CD14-positive monocyte (primary cell): Measurements from ENCODE around the gene CT47C1. TPM values are rescaled to one million over a fixed set of nuclear protein-coding genes. Genes with fewer than 3 reads are reported as not detected.

Experiments used
- DNase-seq, 3 donors: peaks; one replicate each; pipeline ENCODE4 v3.0.0-alpha.2; 2011 to 2022
- H2AFZ ChIP-seq: 2 replicates; pipeline ENCODE4 v1.6.0; 2012; ENCODE audit warnings: mild to moderate bottlenecking, low read depth, low read length, inconsistent platforms; ENCODE audit not compliant: insufficient read depth, poor library complexity, severe bottlenecking
- H3K27ac ChIP-seq, 2 donors: 1 replicate in 1 of 2; 2 replicates in 1 of 2; pipeline ENCODE4 v1.5.1; 2012 to 2013; ENCODE audit warnings: low read length in 2 of 2, control low read depth in 1 of 2, inconsistent platforms in 1 of 2, low read depth in 1 of 2, mild to moderate bottlenecking in 1 of 2
- H3K27me3 ChIP-seq, 2 donors: one replicate each; pipeline versions ENCODE4 v1.6.0 to v1.6.1; 2011 to 2013; ENCODE audit warnings: low read length in 2 of 2; ENCODE audit not compliant: control insufficient read depth in 2 of 2, insufficient read depth in 2 of 2
- H3K36me3 ChIP-seq, 2 donors: replicated peaks in 1 of 2; 1 replicate in 1 of 2; 2 replicates in 1 of 2; pipeline versions ENCODE4 v1.5.1 to v1.6.1; 2012 to 2013; ENCODE audit warnings: low read length in 2 of 2, control low read depth in 1 of 2, inconsistent platforms in 1 of 2, mild to moderate bottlenecking in 1 of 2; ENCODE audit not compliant: insufficient read depth in 2 of 2, control insufficient read depth in 1 of 2
- H3K4me1 ChIP-seq, 2 donors: 1 replicate in 1 of 2; 2 replicates in 1 of 2; pipeline versions ENCODE4 v1.5.1 to v1.6.1; 2012 to 2013; ENCODE audit warnings: low read length in 2 of 2, control low read depth in 1 of 2, inconsistent platforms in 1 of 2, mild to moderate bottlenecking in 1 of 2, moderate library complexity in 1 of 2; ENCODE audit not compliant: insufficient read depth in 2 of 2, control insufficient read depth in 1 of 2
- H3K4me2 ChIP-seq: replicated peaks from 2 replicates; pipeline ENCODE3; 2012; ENCODE audit warnings: low read length, moderate library complexity, mild to moderate bottlenecking; ENCODE audit not compliant: poor library complexity, severe bottlenecking; ENCODE audit errors: extremely low read depth
- H3K4me3 ChIP-seq, 3 experiments: fragments of 200-600 bp in 1 of 3; sonication (generic) in 1 of 3; replicated peaks in 1 of 3; 1 replicate in 2 of 3; 2 replicates in 1 of 3; pipeline ENCODE4 v1.5.1; 2011 to 2013; ENCODE audit warnings: low read length in 3 of 3, mild to moderate bottlenecking in 3 of 3, control low read depth in 2 of 3, low read depth in 2 of 3, inconsistent platforms in 1 of 3, moderate library complexity in 1 of 3
- H3K79me2 ChIP-seq: 2 replicates; pipeline ENCODE4 v1.6.0; 2012; ENCODE audit warnings: mild to moderate bottlenecking, control low read depth, inconsistent platforms, low read length, moderate library complexity; ENCODE audit not compliant: insufficient read depth
- H3K9ac ChIP-seq: 2 replicates; pipeline ENCODE4 v1.6.0; 2017; ENCODE audit warnings: low read length, mild to moderate bottlenecking; ENCODE audit not compliant: insufficient read depth, poor library complexity, severe bottlenecking
- H3K9me3 ChIP-seq, 2 donors: replicated peaks in 1 of 2; 1 replicate in 1 of 2; 2 replicates in 1 of 2; pipeline versions ENCODE4 v1.5.1 to v1.6.1; 2012 to 2013; ENCODE audit warnings: low read length in 2 of 2, control low read depth in 1 of 2; ENCODE audit not compliant: control insufficient read depth in 1 of 2, insufficient read depth in 1 of 2
- H4K20me1 ChIP-seq: 2 replicates; pipeline ENCODE4 v1.6.0; 2012; ENCODE audit warnings: mild to moderate bottlenecking, low read length, control low read depth, moderate library complexity; ENCODE audit not compliant: insufficient read depth
- H3K27ac Mint-ChIP-seq, 7 donors: one replicate each; pipeline ENCODE4 v1.8.0; 2020; ENCODE audit warnings: mild to moderate bottlenecking in 7 of 7, mixed read lengths in 7 of 7, moderate library complexity in 6 of 7, inconsistent platforms in 2 of 7
- H3K27me3 Mint-ChIP-seq, 3 donors: one replicate each; pipeline ENCODE4 v1.8.0; 2021 to 2022; ENCODE audit warnings: low read depth in 3 of 3, mild to moderate bottlenecking in 3 of 3, mixed read lengths in 3 of 3, moderate library complexity in 3 of 3, inconsistent platforms in 1 of 3
- H3K36me3 Mint-ChIP-seq, 2 donors: one replicate each; pipeline ENCODE4 v1.8.0; 2020; ENCODE audit warnings: mixed read lengths in 2 of 2, inconsistent platforms in 1 of 2, mild to moderate bottlenecking in 1 of 2
- H3K4me1 Mint-ChIP-seq: one replicate; pipeline ENCODE4 v1.8.0; 2020; ENCODE audit warnings: mild to moderate bottlenecking, mixed read lengths
- H3K4me3 Mint-ChIP-seq, 2 donors: one replicate each; pipeline ENCODE4 v1.8.0; 2020; ENCODE audit warnings: mild to moderate bottlenecking in 2 of 2, mixed read lengths in 2 of 2, moderate library complexity in 1 of 2
- H3K9me3 Mint-ChIP-seq, 7 donors: one replicate each; pipeline ENCODE4 v1.8.0; 2020 to 2022; ENCODE audit warnings: mixed read lengths in 7 of 7, mild to moderate bottlenecking in 6 of 7, moderate library complexity in 6 of 7, inconsistent platforms in 2 of 7
- WGBS: methylation state at CpG from one replicate; pipeline ENCODE4 v1.1.5; 2013; ENCODE audit warnings: missing lambda C conversion rate; ENCODE audit not compliant: insufficient coverage; 5-methylcytosine and 5-hydroxymethylcytosine counted together
- intact Hi-C, 2 donors: fragments of 100-400 bp; cut with micrococcal nuclease; formaldehyde crosslinking; loops; one replicate each; pipeline versions ENCODE4 v1.15.0 to v1.15.1; 2023
- polyA plus RNA-seq, 3 donors: library from polyadenylated mRNA; depleted of rRNA in 1 of 3; unstranded in 2 of 3; stranded (reverse) in 1 of 3; fragments of 300-500 nt in 2 of 3; fragments of >200 nt in 1 of 3; fragmentation: Illumina TruSeq in 2 of 3; gene quantifications; 1 replicate in 2 of 3; 2 replicates in 1 of 3; pipeline ENCODE4 v1.2.3, GENCODE V29; 2012 to 2021
- TF ChIP-seq, protein P1 (sequence below): fragments of 200-600 bp; IDR thresholded peaks from one replicate; pipeline ENCODE4 v1.8.0; 2022; ENCODE audit warnings: antibody characterized with exemption, mild to moderate bottlenecking

Gene CT47C1
- polyA plus RNA-seq, 3 donors: not detected

DNA sequence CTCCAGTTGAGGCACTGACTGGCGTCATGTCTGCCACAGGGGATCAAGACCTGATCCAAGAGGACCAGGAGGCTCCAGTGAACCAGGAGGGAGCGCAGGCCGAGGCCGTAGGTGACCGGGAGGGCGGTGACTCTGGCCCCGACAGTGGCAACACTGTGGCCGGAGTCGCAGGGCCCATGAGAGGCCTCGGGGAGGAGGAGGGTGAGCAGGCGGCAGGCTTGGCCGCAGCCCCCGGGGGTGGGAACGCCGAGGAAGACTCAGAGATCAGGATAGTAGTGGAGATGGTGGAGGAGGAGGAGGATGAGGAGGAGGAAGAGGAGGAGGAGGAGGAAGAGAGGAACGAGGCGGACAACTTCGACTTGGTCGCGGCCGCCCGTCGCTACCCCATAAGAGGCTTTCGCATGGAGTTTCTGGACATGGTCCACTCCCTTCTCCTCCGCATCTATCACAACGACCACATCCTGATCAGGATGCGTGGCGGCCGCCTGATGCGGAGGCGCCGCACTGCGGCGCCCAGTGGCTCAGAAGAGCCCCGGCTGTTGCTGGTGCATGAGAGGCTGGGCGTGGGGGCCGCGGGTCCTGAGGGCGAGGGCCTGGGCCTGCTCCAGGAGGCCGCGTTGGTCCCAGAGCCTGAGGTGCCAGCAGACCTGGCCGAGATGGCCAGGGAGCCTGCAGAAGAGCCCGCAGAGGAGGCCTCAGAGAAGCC, 560 bp downstream of the CT47C1 start:
- Histone ChIP-seq H4K20me1 (no peaks in the 10 kb centered on the region), H3K9ac (no peak overlapping the region), H3K4me2 (no peak overlapping the region), H3K79me2 (no peaks in the 10 kb centered on the region), H3K9me3 (no peaks in the 10 kb centered on the region), H3K36me3 (no peaks in the 10 kb centered on the region), H3K4me3 (no peak overlapping the region), H3K27ac (no peak overlapping the region), H3K4me1 (peaks cover 0 to 8% of the 10 kb centered on the region in 2 donors), H3K27me3 (no peaks in the 10 kb centered on the region), H2AFZ (no peak overlapping the region)
- H3K27ac Mint-ChIP-seq: no peak overlapping the region
- H3K9me3 Mint-ChIP-seq: no peaks in the 10 kb centered on the region
- no peak overlapping the region for H3K4me3 Mint-ChIP-seq
- 99% methylated on average over 15 of the region's 43 CpGs for WGBS
- intact Hi-C loops: no loop called here
- peaks cover 11% of the 10 kb centered on the region for H3K4me1 Mint-ChIP-seq
- TF ChIP-seq, protein P1, sequence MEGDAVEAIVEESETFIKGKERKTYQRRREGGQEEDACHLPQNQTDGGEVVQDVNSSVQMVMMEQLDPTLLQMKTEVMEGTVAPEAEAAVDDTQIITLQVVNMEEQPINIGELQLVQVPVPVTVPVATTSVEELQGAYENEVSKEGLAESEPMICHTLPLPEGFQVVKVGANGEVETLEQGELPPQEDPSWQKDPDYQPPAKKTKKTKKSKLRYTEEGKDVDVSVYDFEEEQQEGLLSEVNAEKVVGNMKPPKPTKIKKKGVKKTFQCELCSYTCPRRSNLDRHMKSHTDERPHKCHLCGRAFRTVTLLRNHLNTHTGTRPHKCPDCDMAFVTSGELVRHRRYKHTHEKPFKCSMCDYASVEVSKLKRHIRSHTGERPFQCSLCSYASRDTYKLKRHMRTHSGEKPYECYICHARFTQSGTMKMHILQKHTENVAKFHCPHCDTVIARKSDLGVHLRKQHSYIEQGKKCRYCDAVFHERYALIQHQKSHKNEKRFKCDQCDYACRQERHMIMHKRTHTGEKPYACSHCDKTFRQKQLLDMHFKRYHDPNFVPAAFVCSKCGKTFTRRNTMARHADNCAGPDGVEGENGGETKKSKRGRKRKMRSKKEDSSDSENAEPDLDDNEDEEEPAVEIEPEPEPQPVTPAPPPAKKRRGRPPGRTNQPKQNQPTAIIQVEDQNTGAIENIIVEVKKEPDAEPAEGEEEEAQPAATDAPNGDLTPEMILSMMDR: no peak
- H3K36me3 Mint-ChIP-seq: no peaks in the 10 kb centered on the region
- H3K27me3 Mint-ChIP-seq: peaks cover 0 to 10% (median 0%) of the 10 kb centered on the region in 3 donors
- no peak for DNase-seq

DNA sequence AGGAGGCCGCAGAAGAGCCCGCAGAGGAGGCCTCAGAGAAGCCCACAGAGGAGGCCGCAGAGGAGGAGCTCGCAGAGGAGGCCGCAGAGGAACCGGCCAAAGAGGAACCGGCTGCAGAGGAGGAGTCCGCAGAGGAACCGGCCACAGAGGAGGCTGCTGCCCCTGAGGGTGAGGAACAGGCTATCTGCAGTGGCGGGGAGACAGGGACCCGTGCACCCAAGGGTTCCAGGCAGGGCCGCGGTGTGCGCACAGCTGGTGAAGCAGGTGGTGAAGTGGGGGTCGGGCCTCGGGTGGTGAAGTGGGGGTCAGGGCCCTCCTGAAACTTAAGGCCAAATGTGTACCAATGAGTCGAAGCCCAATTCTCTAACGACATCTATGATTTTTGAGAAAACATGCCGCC, 1.1 kb downstream of the CT47C1 start:
- WGBS: 93% methylated on average over 5 of the region's 19 CpGs
- H3K9me3 Mint-ChIP-seq: no peaks in the 10 kb centered on the region
- H3K36me3 Mint-ChIP-seq: no peaks in the 10 kb centered on the region
- DNase-seq: no peak
- Histone ChIP-seq H2AFZ (no peak overlapping the region), H3K4me3 (no peak overlapping the region), H3K27ac (no peak overlapping the region), H3K4me2 (no peak overlapping the region), H3K4me1 (peaks cover 0 to 8% of the 10 kb centered on the region in 2 donors), H3K9me3 (no peaks in the 10 kb centered on the region), H3K36me3 (no peaks in the 10 kb centered on the region), H3K9ac (no peak overlapping the region), H4K20me1 (no peaks in the 10 kb centered on the region), H3K27me3 (no peaks in the 10 kb centered on the region), H3K79me2 (no peaks in the 10 kb centered on the region)
- no peak overlapping the region for H3K27ac Mint-ChIP-seq
- H3K4me3 Mint-ChIP-seq: no peak overlapping the region
- H3K4me1 Mint-ChIP-seq: peaks cover 11% of the 10 kb centered on the region
- intact Hi-C loops: no loop called here
- TF ChIP-seq, protein P1: no peak
- H3K27me3 Mint-ChIP-seq: peaks cover 0 to 11% (median 0%) of the 10 kb centered on the region in 3 donors
